ENCODE measurements around the gene ROBO1.

- no peak for TF ChIP-seq CTCF (IDR thresholded peaks at IDR 0.05)
- TF ChIP-seq EZH2 (IDR thresholded peaks at IDR 0.05; ENCODE audit: borderline replicate concordance, insufficient read depth, low read depth, low read length, poor library complexity, severe bottlenecking), result no peak
Measured at GRCh38 chr3:78647726-78648125, 1120.1 kb downstream of the ROBO1 start.

All from B cell (primary cell).